IMR-90 (cell line): ENCODE measurements around the gene GFM2. TPM values are rescaled to one million over a fixed set of nuclear protein-coding genes. Genes with fewer than 3 reads are reported as not detected.

ENCODE experiments used
- ATAC-seq: fragments of 200-7000 bp; cut with Tn5 transposase; 2 replicates; pipeline ENCODE4 v1.9.1; 2020; ENCODE audit warnings: low read depth, mild to moderate bottlenecking, moderate library complexity
- BruUV-seq: library from RNA; stranded (reverse); fragments of 400-500 nt; replicated peaks from 2 replicates; lab custom pipeline; 2021; lab: Mats Ljungman, UMichigan
- CTCF ChIA-PET: fragments of 300-600 bp; formaldehyde crosslinking; extraction: SDS; loops from one replicate; lab custom pipeline; 2021; ENCODE audit warnings: antibody characterized with exemption; lab: Yijun Ruan, JAX
- POLR2A ChIA-PET: fragments of 300-600 bp; sonication (Branson Sonifier 250); formaldehyde crosslinking; loops from one replicate; lab custom pipeline; 2022; ENCODE audit warnings: antibody characterized with exemption; ENCODE audit not compliant: unreplicated experiment; lab: Charles Lee
- DNase-seq: peaks from one replicate; pipeline ENCODE4 v3.0.0; 2013
- H2AFZ ChIP-seq: replicated peaks from 2 replicates; pipeline ENCODE3; 2013; ENCODE audit warnings: low read length, mild to moderate bottlenecking; ENCODE audit not compliant: poor library complexity
- H2AK5ac ChIP-seq: 2 replicates; pipeline ENCODE4 v1.6.1; 2013; ENCODE audit warnings: low read depth, low read length, inconsistent platforms
- H2AK9ac ChIP-seq: replicated peaks from 2 replicates; pipeline ENCODE3; 2013; ENCODE audit warnings: mild to moderate bottlenecking, low read depth, low read length, moderate library complexity; ENCODE audit not compliant: poor library complexity
- H2BK120ac ChIP-seq: 2 replicates; pipeline ENCODE4 v1.6.1; 2013; ENCODE audit warnings: low read depth, low read length, inconsistent platforms
- H2BK15ac ChIP-seq: 3 replicates; pipeline ENCODE4 v1.6.1; 2013; ENCODE audit warnings: low read depth, low read length, inconsistent platforms
- H2BK20ac ChIP-seq: 2 replicates; pipeline ENCODE4 v1.6.1; 2013; ENCODE audit warnings: low read depth, mild to moderate bottlenecking, inconsistent platforms, low read length, moderate library complexity
- H2BK5ac ChIP-seq: 2 replicates; pipeline ENCODE4 v1.6.1; 2013; ENCODE audit warnings: mild to moderate bottlenecking, low read depth, low read length, inconsistent platforms; ENCODE audit not compliant: poor library complexity, severe bottlenecking
- H3K14ac ChIP-seq: replicated peaks from 2 replicates; pipeline ENCODE4 v1.6.1; 2013; ENCODE audit warnings: low read depth, low read length, inconsistent platforms
- H3K18ac ChIP-seq: 2 replicates; pipeline ENCODE4 v1.6.1; 2013; ENCODE audit warnings: low read depth, low read length, control low read depth
- H3K23ac ChIP-seq: 2 replicates; pipeline ENCODE4 v1.6.1; 2013; ENCODE audit warnings: low read depth, low read length, inconsistent platforms
- H3K27ac ChIP-seq: 2 replicates; pipeline ENCODE4 v1.5.1; 2013; ENCODE audit warnings: mild to moderate bottlenecking, control low read depth, low read length; ENCODE audit not compliant: insufficient read depth
- H3K27me3 ChIP-seq: 2 replicates; pipeline ENCODE4 v1.6.1; 2013; ENCODE audit warnings: low read length; ENCODE audit not compliant: control insufficient read depth, insufficient read depth
- H3K36me3 ChIP-seq: 2 replicates; pipeline ENCODE4 v1.6.1; 2013; ENCODE audit warnings: low read length, mixed read lengths; ENCODE audit not compliant: control insufficient read depth, insufficient read depth
- H3K4ac ChIP-seq: 2 replicates; pipeline ENCODE4 v1.6.1; 2013; ENCODE audit warnings: low read depth, low read length, inconsistent platforms
- H3K4me1 ChIP-seq: 2 replicates; pipeline ENCODE4 v1.6.1; 2013; ENCODE audit warnings: low read length, mixed read lengths; ENCODE audit not compliant: control insufficient read depth, insufficient read depth
- H3K4me2 ChIP-seq: 2 replicates; pipeline ENCODE4 v1.6.1; 2013; ENCODE audit warnings: low read depth, mild to moderate bottlenecking, control low read depth, low read length, moderate library complexity
- H3K4me3 ChIP-seq: 2 replicates; pipeline ENCODE4 v1.5.1; 2013; ENCODE audit warnings: low read depth, mild to moderate bottlenecking, control low read depth, low read length, moderate library complexity; ENCODE audit not compliant: insufficient read depth
- H3K56ac ChIP-seq: 2 replicates; pipeline ENCODE4 v1.6.1; 2013; ENCODE audit warnings: low read length, inconsistent platforms; ENCODE audit not compliant: insufficient read depth; ENCODE audit errors: extremely low read depth
- H3K79me1 ChIP-seq, 2 experiments: 2 replicates each; pipeline ENCODE4 v1.6.1; 2013; ENCODE audit warnings: low read length in 2 of 2, inconsistent platforms in 1 of 2, low read depth in 1 of 2
- H3K9ac ChIP-seq: 2 replicates; pipeline ENCODE4 v1.6.1; 2013; ENCODE audit warnings: low read depth, low read length, control low read depth
- H3K9me1 ChIP-seq: 2 replicates; pipeline ENCODE4 v1.6.1; 2013; ENCODE audit warnings: low read length, inconsistent platforms; ENCODE audit not compliant: insufficient read depth
- H3K9me3 ChIP-seq: 2 replicates; pipeline ENCODE4 v1.6.1; 2013; ENCODE audit warnings: low read length; ENCODE audit not compliant: control insufficient read depth, insufficient read depth
- H4K20me1 ChIP-seq: 2 replicates; pipeline ENCODE4 v1.6.1; 2013; ENCODE audit warnings: low read length, inconsistent platforms; ENCODE audit not compliant: insufficient read depth
- H4K5ac ChIP-seq: 2 replicates; pipeline ENCODE4 v1.6.1; 2013; ENCODE audit warnings: mild to moderate bottlenecking, low read depth, low read length, control low read depth
- H4K8ac ChIP-seq, 2 experiments: 2 replicates each; pipeline ENCODE4 v1.6.1; 2013; ENCODE audit warnings: low read depth in 2 of 2, low read length in 2 of 2, control low read depth in 1 of 2, inconsistent platforms in 1 of 2
- H4K91ac ChIP-seq: 2 replicates; pipeline ENCODE4 v1.6.1; 2013; ENCODE audit warnings: low read depth, low read length, inconsistent platforms; ENCODE audit not compliant: insufficient read depth
- CEBPB ChIP-seq: IDR thresholded peaks from 2 replicates; pipeline ENCODE4 v1.6.1; 2012; ENCODE audit warnings: low read depth, low read length, improper control_type of control experiment
- CHD1 ChIP-seq: IDR thresholded peaks from 2 replicates; pipeline ENCODE4 v1.6.1; 2012; ENCODE audit warnings: low read depth, low read length, improper control_type of control experiment
- ELK1 ChIP-seq: fragments of 150-350 bp; IDR thresholded peaks from 2 replicates; pipeline ENCODE4 v1.6.1; 2016; ENCODE audit warnings: low read depth, mild to moderate bottlenecking, low read length, moderate library complexity, borderline replicate concordance
- FOS ChIP-seq: fragments of 150-350 bp; IDR thresholded peaks from 2 replicates; pipeline ENCODE4 v1.6.1; 2016; ENCODE audit warnings: low read depth, low read length
- MAFK ChIP-seq: IDR thresholded peaks from 2 replicates; pipeline ENCODE4 v1.6.1; 2012; ENCODE audit warnings: low read depth, low read length, improper control_type of control experiment
- MAZ ChIP-seq: IDR thresholded peaks from 2 replicates; pipeline ENCODE4 v1.6.1; 2012; ENCODE audit warnings: low read depth, mild to moderate bottlenecking, low read length, improper control_type of control experiment, moderate library complexity, borderline replicate concordance
- RCOR1 ChIP-seq: IDR thresholded peaks from 2 replicates; pipeline ENCODE4 v1.6.1; 2012; ENCODE audit warnings: mild to moderate bottlenecking, low read length, improper control_type of control experiment; ENCODE audit not compliant: insufficient replicate concordance
- SMC3 ChIP-seq: fragments of 150-350 bp; IDR thresholded peaks from 2 replicates; pipeline ENCODE4 v1.6.1; 2016; ENCODE audit warnings: low read depth, mild to moderate bottlenecking, antibody characterized with exemption, low read length, moderate library complexity
- USF2 ChIP-seq: fragments of 150-350 bp; IDR thresholded peaks from 2 replicates; pipeline ENCODE4 v1.6.1; 2017; ENCODE audit warnings: mild to moderate bottlenecking, antibody characterized with exemption, low read length, low read depth
- WGBS, 2 experiments: methylation state at CpG; one replicate each; pipeline versions ENCODE4 v1.1.5 to v1.1.7; 2013; ENCODE audit warnings: missing lambda C conversion rate in 2 of 2; ENCODE audit not compliant: insufficient read length in 1 of 2; ENCODE audit errors: extremely low coverage in 2 of 2; 5-methylcytosine and 5-hydroxymethylcytosine counted together
- dilution Hi-C: fragments of 300-500 bp; cut with HindIII; formaldehyde crosslinking; loops from one replicate; pipeline ENCODE4 v1.14.3; 2018; ENCODE audit warnings: low sequenced_read_pairs; ENCODE audit not compliant: unreplicated experiment
- in situ Hi-C: fragments of 300-500 bp; cut with MboI; formaldehyde crosslinking; loops from 3 replicates; pipeline ENCODE4 v1.14.3; 2019; ENCODE audit warnings: low sequenced_read_pairs, inconsistent platforms, mixed read lengths
- intact Hi-C: fragments of 100-400 bp; cut with micrococcal nuclease; formaldehyde crosslinking; loops from 2 replicates; pipeline ENCODE4 v1.10.0; 2022
- polyA plus RNA-seq, 3 experiments: library from polyadenylated mRNA; depleted of rRNA; stranded (reverse); fragments of >200 nt; gene quantifications; 2 replicates each; pipeline ENCODE4 v1.2.3, GENCODE V29; 2012; ENCODE audit warnings: low replicate concordance in 1 of 3
- total RNA-seq: library from RNA; depleted of rRNA; stranded (reverse); fragments of >200 nt; gene quantifications from 2 replicates; pipeline ENCODE4 v1.2.3, GENCODE V29; 2012

GFM2 gene
- total and polyA plus RNA-seq, 2 of the 4 experiments (the other 2 are of a cell fraction): 23.3 to 45.7 TPM

GRCh38 chr5:74717596-74717995 lies 49.3 kb downstream of the GFM2 start:
- H2BK15ac ChIP-seq: no peak overlapping the region
- H3K9ac ChIP-seq: no peak overlapping the region
- H4K5ac ChIP-seq: no peak overlapping the region
- no peak for ATAC-seq
- H2BK20ac ChIP-seq: no peak overlapping the region
- ChIA-PET POLR2A (no interaction called here), CTCF (interaction anchor here (1.3 kb wide), 1 partner anchor 13 kb away, joined by 3 read pairs; no protein-coding TSS in a partner anchor)
- H3K4me1 ChIP-seq: no peaks in the 10 kb centered on the region
- H3K23ac ChIP-seq: no peak overlapping the region
- no CpG with 5 or more reads among the region's 1 CpG for WGBS, 2 experiments
- dilution Hi-C loops: no loop called here
- no peak overlapping the region for H3K27ac ChIP-seq
- no peak overlapping the region for H2AFZ ChIP-seq
- no peaks in the 10 kb centered on the region for H3K9me3 ChIP-seq
- intact Hi-C loops: no loop called here
- H3K4me2 ChIP-seq: no peak overlapping the region
- no peak overlapping the region for H2BK120ac ChIP-seq
- no peaks in the 10 kb centered on the region for H4K20me1 ChIP-seq
- H2AK9ac ChIP-seq: no peak overlapping the region
- no peak overlapping the region for H3K4me3 ChIP-seq
- BruUV-seq: no TSS peak
- no peak overlapping the region for H2BK5ac ChIP-seq
- no peak overlapping the region for H3K4ac ChIP-seq
- no peak for TF ChIP-seq CEBPB
- no peak for TF ChIP-seq CHD1
- no peak for TF ChIP-seq RCOR1
- no peak for TF ChIP-seq ELK1
- TF ChIP-seq MAFK: no peak
- no peak for TF ChIP-seq USF2
- TF ChIP-seq MAZ: no peak
- TF ChIP-seq FOS: no peak
- TF ChIP-seq SMC3: no peak
- H4K8ac ChIP-seq: no peak overlapping the region
- H4K91ac ChIP-seq: no peak overlapping the region
- H3K36me3 ChIP-seq: peaks cover 15% of the 10 kb centered on the region
- H2AK5ac ChIP-seq: no peak overlapping the region
- no peak overlapping the region for H3K14ac ChIP-seq
- H3K9me1 ChIP-seq: no peaks in the 10 kb centered on the region
- H3K27me3 ChIP-seq: no peaks in the 10 kb centered on the region
- in situ Hi-C loops: no loop called here
- DNase-seq: no peak
- no peaks in the 10 kb centered on the region for H3K79me1 ChIP-seq
- H3K18ac ChIP-seq: no peak overlapping the region
- H3K56ac ChIP-seq: no peak overlapping the region
